IPS DF 4.7 (cell line): ENCODE results near the gene PDZD8.
A peak's percentile ranks its signal among the peaks of the same experiment; 100 is the strongest.

ENCODE experiments used
- DNase-seq: peaks from one replicate; pipeline ENCODE4 v3.0.0-alpha.2; 2013; ENCODE audit warnings: low spot score; ENCODE audit errors: extremely low read depth

The PDZD8 gene

DNA sequence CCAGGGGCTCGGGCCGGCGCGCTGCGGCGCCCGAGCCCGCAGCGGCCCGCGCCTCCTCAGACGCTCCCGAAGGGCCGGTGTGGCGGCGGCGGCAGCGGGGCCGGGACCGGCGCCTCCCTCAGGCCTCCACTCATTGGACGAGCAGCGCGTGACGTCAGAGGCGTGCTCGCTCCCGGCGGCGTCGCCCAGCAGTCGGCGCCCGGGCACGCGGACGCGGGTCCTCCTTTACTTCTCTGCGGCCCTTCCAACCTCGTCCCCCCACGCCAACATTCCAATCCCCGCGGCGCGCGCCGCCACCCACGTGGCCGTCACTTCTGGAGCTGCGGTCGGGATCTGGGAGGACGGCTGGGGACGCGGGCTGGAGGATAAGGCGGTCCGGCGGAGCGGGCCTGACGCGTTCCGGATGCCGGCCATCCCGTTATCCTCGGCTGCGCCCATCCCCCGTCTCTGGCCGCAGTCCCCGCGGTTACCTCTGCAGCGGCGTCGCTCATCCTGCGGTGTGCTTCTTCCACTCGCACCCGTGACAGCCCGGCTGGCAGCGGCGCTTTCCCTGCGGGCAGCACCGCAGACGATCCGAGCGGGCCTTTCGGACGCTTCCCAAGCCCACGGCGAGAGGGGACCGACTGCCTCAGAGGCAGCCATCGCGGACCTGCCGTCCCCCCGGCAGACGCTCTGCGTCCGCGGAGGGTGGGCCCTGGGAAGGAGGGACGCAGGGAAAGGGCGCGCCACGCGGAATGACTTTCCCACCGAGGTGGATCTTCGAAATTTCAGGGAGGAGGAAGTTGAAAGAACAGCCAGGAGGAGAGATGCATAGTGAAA, at the start of gene PDZD8:
PDZD8 (minus strand) TSS at position 81 of the 819 bp plus-strand sequence. CDS start 213 bp downstream, outside the sequence.
- peak; percentile 36 for DNase-seq

DNA sequence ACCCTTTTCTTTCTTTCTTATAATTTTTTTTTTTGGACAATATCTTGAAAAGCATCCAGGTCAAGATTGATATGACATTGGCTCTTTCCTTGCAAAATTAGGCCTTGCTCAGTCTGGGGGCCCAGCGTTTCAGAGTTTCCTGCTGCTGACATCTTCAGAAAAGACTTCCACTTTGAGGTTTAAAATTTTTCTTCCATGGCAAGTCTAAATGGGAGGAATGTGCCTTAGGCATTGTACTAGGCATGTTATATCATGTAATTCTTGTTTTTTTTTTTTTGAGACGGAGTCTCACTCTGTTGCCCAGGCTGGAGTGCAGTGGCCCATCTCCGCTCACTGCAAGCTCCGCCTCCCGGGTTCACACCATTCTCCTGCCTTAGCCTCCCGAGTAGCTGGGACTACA, 48.9 kb upstream of the PDZD8 start:
- DNase-seq = no peak

DNA sequence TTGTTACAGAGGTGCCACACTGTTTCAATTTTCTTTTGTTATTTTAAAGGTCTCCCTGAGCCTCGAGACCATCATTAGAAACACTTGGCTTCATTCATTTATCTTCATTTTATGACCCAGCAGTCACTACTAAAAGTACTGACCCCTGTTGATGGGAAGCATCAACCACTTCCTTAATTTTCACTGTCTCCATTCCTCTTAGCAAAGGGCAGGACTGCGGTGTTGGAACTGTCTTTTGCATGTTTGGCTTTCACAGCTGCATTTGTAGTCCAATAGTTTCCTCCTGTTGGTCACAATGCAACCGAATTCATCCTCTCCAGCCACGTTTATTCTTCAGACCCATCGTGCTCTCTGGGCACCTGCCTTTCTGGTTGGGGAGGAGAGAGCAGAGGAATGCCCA, 46.7 kb upstream of the PDZD8 start:
- DNase-seq = no peak

GRCh38 chr10:117420768-117421167, 45.5 kb upstream of the PDZD8 start:
- no peak for DNase-seq

DNA sequence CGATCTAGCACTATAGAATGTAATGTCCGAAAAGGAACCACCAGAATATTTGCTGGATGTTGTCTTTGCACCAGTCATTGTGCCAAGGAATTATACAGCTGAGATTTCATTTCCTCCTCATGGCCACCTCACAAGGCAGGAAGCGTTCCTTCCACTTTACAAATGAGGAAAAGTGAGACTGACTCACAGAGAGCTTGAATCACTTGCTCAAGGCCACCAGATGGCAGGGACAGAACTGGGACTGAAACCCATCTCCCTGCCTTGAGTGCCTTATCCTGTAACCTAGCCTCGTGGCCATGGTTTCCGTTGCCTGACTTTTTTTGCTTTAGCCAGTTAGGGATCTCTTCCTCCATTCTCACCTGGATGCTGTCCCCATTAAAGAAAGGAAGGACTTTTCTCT, 44.7 kb upstream of the PDZD8 start:
- DNase-seq = no peak

DNA sequence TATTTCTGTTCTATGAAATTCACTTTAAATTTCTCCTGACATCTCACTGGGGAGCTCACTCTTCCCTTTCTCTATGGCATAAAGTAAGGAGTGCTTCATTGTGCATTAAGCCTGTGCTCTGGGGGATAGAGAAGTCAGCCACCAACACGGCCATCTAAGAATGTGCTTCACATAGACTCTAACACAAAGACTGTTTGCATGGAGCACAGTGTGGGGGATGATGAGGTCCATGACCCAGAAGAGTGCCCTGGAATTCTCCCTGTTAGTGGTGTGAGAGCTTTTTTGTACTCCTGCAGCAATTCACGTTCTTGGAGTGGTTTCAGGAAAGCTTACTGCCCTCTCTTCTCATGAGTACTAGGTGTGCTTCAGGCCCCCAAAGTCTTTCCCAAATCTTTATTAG, 43.9 kb upstream of the PDZD8 start:
- DNase-seq = no peak

GRCh38 chr10:117418121-117418520, 42.9 kb upstream of the PDZD8 start:
- DNase-seq = no peak

DNA sequence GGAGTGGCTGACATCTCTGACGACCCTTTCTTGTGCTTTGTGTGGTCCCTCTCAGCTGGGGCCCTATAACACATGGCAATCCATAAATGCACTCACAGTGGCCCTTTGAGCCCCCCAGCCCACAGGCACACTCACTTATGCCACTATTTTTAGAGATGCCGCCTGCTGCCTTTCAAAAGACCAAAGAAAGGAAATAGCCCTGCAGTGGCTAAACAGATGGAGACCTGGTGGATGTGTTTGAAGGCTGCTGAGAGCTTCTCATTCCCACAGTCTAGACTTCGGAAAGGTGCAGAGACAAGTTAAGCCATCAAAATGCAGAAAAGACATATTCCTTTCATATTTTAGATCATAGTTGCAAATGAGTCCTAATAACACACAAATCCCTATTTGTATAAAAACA, 42.0 kb upstream of the PDZD8 start:
- DNase-seq = no peak

DNA sequence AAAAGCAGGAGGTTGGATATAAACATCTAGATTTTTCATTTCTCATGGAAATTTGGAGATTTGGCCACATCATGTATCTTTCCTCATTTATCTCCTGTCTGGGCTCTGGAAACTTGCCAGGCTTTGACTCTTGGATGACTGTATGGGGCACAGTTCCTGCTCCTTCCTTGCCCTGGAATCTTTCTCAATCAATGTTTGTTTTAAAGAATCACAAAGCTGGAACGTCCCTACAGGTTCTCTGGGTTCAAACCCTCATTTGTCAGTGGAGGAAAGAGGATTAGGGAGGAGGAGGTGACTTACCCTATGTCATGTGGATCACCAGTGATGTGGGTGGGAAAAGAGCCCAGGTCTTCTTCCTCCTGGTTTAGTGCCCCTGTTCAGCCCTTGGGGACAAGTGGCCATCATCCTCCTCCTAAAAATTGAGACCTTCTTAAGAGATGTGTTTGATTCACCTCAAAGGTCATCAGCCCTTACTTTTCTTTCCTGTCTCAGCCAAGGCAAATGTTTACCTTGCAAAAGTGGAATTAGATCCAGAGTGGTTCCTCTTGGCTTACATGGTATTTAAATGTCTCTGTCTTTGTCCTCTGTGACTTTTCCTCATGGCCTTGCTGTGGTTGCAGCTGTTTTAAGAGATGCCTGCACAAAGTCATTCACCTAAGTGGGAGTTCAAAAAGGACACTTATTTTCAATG, 38.8 kb upstream of the PDZD8 start:
- DNase-seq = no peak

- no peak for DNase-seq
These were observed 37.3 kb upstream of the PDZD8 start for GRCh38 chr10:117412469-117413010.

GRCh38 chr10:117411479-117412399, 36.5 kb upstream of the PDZD8 start:
- no peak for DNase-seq

GRCh38 chr10:117410557-117410956, 35.3 kb upstream of the PDZD8 start:
- no peak for DNase-seq

- DNase-seq = no peak
These were observed 34.5 kb upstream of the PDZD8 start for GRCh38 chr10:117409549-117410305.

DNA sequence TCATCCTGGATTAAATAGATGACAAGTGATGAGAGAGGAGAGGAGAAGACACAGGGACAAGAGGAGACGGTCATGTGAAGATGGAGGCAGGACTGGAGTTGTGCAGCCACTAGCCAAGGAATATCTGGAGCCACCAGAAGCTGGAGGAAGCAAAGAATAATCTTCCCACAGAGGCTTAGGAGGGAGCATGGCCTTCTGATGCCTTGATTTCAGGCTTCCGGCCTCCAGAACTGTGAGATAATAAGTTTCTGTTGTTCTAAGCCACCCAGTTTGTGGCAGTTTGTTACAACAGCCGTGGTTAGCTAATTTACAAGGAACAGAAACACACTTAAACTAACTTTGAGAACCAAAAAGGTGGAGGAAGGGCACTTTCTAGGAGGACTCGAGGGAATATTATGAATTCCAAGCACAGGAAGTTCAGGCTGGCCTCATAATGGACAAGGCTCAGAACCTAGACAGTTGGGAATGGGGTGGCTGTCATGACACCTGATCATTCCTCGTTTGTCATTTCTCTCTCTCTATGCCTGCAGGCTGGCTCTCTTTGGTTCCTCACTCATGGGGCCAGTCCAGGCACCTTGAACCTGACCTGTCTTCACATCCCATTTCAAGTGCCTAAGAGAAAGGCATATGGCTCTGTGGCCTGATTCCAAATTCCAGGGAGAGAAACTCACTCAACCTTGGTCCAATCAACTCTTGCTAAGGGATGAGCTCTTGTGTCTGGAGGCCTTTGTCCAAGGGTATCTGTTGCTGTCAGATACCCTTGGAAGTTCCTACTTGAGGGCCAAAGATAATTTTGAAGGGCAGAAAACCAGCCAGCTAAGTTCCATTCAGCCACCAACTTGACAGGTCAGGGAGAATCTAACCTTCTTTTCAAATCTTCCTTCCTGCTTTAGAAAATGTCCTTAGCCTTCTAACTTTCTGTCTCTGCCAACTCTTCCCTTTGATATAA, 33.5 kb upstream of the PDZD8 start:
- DNase-seq = no peak

DNA sequence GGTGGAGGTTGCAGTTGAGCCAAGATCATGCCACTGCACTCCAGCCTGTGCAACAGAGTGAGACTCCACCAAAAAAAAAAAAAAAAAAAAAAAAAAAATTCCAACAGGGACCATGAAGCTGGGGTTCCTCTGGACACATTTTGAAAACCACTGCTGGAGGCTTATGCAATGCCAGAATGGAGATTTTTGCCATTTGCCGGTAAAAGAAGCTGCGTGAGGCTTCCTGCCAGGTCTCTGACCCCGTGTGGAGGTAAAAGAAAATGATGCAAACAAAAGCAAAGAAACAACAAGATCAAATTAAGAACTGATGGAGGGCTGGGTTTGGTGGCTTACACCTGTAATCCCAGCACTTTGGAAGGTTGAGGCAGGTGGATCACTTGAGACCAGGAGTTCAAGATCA, 30.5 kb upstream of the PDZD8 start:
- DNase-seq = no peak

DNA sequence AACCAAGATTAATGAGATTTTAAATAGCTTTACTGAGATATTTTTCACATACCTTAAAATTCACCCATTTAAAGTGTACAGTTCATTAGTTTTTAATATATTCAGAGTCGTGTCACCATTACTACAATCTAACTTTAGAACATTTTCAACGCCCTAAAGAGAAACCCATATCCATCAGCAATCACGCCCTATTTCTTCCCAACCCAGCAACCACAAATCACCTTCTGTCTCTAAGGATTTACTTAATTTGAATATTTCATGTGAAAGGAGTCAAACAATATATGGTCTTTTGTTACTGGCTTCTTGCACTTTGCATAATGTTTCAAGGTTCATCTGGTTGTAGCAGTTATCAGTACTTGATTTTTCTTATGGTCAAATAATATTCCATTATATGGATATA, 25.1 kb upstream of the PDZD8 start:
- no peak for DNase-seq

DNA sequence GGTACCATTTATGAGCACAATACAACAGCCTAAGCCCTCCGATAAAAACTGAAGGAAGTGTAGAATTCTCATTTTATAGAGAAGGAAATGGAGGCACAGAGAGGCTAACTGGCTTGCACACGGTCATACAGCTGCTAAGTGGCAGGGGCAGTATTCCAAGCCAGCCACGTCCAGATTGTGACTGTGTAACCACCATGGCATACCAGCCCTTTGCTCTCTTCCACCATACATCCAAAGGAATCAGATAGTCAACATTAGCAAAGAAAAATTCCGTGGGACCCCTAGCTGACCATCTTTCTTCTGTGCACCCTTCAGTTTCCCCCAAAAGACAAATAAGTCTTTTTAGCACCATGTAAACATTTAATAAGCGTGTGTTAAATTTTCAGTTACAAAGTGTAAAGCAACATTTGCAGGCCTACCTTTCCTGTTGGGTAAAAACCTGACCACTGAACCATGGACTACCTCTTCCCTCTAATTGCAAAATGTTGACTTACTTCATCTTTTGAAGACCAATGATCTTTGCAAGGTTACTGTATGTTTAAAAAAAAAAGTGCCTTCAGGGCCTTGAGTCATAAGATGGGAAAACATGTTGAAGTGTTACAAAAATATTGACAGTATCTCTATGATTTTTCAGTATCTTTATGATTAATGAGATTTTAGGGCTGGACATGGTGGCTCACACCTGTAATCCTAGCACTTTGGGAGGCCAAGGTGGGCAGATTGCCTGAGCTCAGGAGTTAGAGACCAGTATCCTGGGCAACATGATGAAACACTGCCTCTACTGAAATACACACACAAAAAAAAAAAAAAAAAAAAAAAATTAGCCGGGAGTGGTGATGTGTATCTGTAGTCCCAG, 24.3 kb upstream of the PDZD8 start:
- DNase-seq = no peak

DNA sequence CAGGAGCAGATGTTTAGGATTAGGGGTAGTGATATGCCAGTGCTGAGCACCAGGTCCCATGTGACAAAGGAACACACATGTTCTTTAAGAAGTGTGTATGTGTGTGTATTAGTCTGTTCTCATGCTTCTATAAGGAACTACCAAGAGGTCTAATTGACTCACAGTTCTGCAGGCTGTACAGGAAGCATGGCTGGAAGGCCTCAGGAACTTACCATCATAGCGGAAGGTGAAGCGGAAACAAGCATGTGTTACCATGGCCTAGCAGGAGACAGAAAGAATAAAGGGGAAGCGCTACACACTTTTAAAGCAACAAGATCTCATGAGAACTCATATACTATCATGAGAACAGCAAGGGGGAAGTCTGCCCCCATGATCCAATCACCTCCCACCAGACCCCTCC, 22.8 kb upstream of the PDZD8 start:
- DNase-seq = no peak
